Ovary (tissue), 3 donors: ENCODE results near the gene MYPN.
"Not testable (repeated sequence)": the region's sequence is repeated elsewhere in the genome, so short reads cannot be mapped to it uniquely, and the experiment has no call there.

Experiments used
- CTCF ChIP-seq, 3 donors: fragments of 450-650 bp in 2 of 3; fragments of 200-600 bp in 1 of 3; IDR thresholded peaks; one replicate each; pipeline versions ENCODE4 v1.5.1 to v1.8.0; 2016 to 2022; ENCODE audit warnings: antibody characterized with exemption in 3 of 3, mild to moderate bottlenecking in 1 of 3
- POLR2A ChIP-seq: fragments of 450-650 bp; IDR thresholded peaks from one replicate; pipeline ENCODE4 v1.6.1; 2017; ENCODE audit warnings: antibody characterized with exemption, mild to moderate bottlenecking, moderate library complexity
- donor health status: DM: no; HTN: no; CAD: no.

- TF ChIP-seq POLR2A; CTCF (IDR thresholded peaks at IDR 0.05): not testable (repeated sequence)
These were observed 86.5 kb downstream of the MYPN start for GRCh38 chr10:68195776-68196175.
